ENCODE data around the gene TRAFD1.
A peak's percentile ranks its signal among the peaks of the same experiment; 100 is the strongest.

Gene TRAFD1

GRCh38 chr12:112170376-112170775 is 45.0 kb downstream of the TRAFD1 start:
- DNase-seq (ENCODE audit: low read depth), result no peak
- no peak overlapping the region for H3K4me3 ChIP-seq (ENCODE audit: low read length)
- peak; percentile 43 for TF ChIP-seq CTCF (IDR thresholded peaks at IDR 0.05; ENCODE audit: insufficient read depth, low read depth, low read length, missing control alignments)

- no peak overlapping the region for H3K4me3 ChIP-seq (ENCODE audit: low read length)
- TF ChIP-seq CTCF (IDR thresholded peaks at IDR 0.05; ENCODE audit: insufficient read depth, low read depth, low read length, missing control alignments), result no peak
- DNase-seq (ENCODE audit: low read depth), result no peak
Measured at GRCh38 chr12:112170971-112171596, 45.7 kb downstream of the TRAFD1 start.

GRCh38 chr12:112172556-112173324 is 47.4 kb downstream of the TRAFD1 start:
- DNase-seq (ENCODE audit: low read depth), result no peak
- H3K4me3 ChIP-seq (ENCODE audit: low read length), result no peak overlapping the region
- TF ChIP-seq CTCF (IDR thresholded peaks at IDR 0.05; ENCODE audit: insufficient read depth, low read depth, low read length, missing control alignments), result no peak

- no peak for TF ChIP-seq CTCF (IDR thresholded peaks at IDR 0.05; ENCODE audit: insufficient read depth, low read depth, low read length, missing control alignments)
- DNase-seq (ENCODE audit: low read depth), result no peak
- no peak overlapping the region for H3K4me3 ChIP-seq (ENCODE audit: low read length)
Measured at GRCh38 chr12:112175361-112176155, 50.2 kb downstream of the TRAFD1 start.

- DNase-seq (ENCODE audit: low read depth), result no peak
- no peak for TF ChIP-seq CTCF (IDR thresholded peaks at IDR 0.05; ENCODE audit: insufficient read depth, low read depth, low read length, missing control alignments)
- H3K4me3 ChIP-seq (ENCODE audit: low read length), result no peak overlapping the region
Measured at GRCh38 chr12:112176321-112177010, 51.1 kb downstream of the TRAFD1 start.

GRCh38 chr12:112178796-112179195 is 53.4 kb downstream of the TRAFD1 start:
- DNase-seq (ENCODE audit: low read depth), result no peak
- no peak for TF ChIP-seq CTCF (IDR thresholded peaks at IDR 0.05; ENCODE audit: insufficient read depth, low read depth, low read length, missing control alignments)
- no peak overlapping the region for H3K4me3 ChIP-seq (ENCODE audit: low read length)

Measured in epithelial cell of esophagus (primary cell).